ENCODE results near the gene MIEN1. TPM values are rescaled to one million over a fixed set of nuclear protein-coding genes. Genes with fewer than 3 reads are reported as not detected.
A peak's percentile ranks its signal among the peaks of the same experiment; 100 is the strongest.

MIEN1 gene
- total RNA-seq, 1 experiment from 2014 or later: 50.8 TPM

DNA sequence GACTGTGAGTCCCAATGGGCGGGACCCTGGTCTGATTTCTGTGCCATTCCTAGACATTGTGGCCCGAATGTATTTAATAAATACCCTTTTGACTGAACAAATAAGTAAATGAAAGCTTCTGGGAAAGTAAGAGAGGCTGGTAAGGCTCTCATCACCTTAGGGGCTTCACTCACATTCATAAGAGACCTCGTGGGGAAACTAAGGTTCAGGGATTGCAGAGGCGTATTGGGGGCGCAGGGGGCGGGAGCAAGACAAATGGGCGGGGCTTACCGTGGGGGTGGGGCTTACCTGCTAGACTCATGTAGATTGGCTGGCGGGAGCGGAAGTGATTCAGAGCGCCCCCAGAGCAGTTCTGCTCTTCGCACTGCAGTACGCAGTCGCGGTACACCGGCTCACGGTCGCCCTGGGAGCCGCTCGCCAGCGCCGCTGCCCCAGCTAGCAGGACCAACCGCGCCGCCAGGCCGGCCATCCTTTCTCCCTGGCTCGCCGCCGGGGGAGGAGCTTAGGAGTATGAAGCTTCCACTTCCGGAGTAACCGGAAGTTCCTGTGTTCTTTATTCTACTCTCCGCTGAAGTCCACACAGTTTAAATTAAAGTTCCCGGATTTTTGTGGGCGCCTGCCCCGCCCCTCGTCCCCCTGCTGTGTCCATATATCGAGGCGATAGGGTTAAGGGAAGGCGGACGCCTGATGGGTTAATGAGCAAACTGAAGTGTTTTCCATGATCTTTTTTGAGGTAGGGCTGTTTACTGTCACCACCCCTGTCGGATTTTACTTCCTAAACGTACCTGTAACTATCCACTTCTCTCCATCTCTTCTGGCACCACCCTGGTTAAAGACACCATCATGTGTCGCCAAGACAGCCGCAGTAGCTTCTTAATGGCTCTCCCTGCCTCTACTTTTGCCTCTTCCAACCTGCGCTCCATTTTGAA, 42.5 kb downstream of the MIEN1 start, which contains the start of gene PGAP3:
Gene PGAP3, minus strand, starts transcription at position 512 of the 929 bp plus-strand sequence. Its CDS starts 43 bp downstream, at position 469.
- Histone ChIP-seq H3K79me1 (ENCODE audit: insufficient read depth, low read depth, low read length, poor library complexity, severe bottlenecking) (no peaks in the 10 kb centered on the region), H3K9ac (ENCODE audit: extremely low read depth, insufficient read length, low read length) (peak within 1 kb of the TSS; percentile 85), H3K4me2 (ENCODE audit: insufficient read depth, insufficient read length, low read length) (peak within 1 kb of the TSS; percentile 76), H3K79me2 (ENCODE audit: insufficient read depth, low read length) (no peaks in the 10 kb centered on the region), H2AK5ac (ENCODE audit: insufficient read length, low read length) (no peak within 1 kb of the TSS), H3K27me3 (ENCODE audit: insufficient read depth, low read length) (no peaks in the 10 kb centered on the region), H4K5ac (ENCODE audit: insufficient read length, low read depth, low read length) (peak within 1 kb of the TSS; percentile 27), H2BK5ac (ENCODE audit: insufficient read length, low read length) (no peak within 1 kb of the TSS), H4K91ac (ENCODE audit: insufficient read length, low read depth, low read length) (no peak within 1 kb of the TSS), H3K27ac (ENCODE audit: insufficient read length, low read depth, low read length) (peak within 1 kb of the TSS; percentile 74), H2BK120ac (ENCODE audit: low read depth, low read length, poor library complexity, severe bottlenecking) (peak within 1 kb of the TSS; percentile 71), H3K18ac (ENCODE audit: insufficient read length, low read depth, low read length) (peak within 1 kb of the TSS; percentile 99), H3K23ac (ENCODE audit: insufficient read length, low read depth, low read length) (no peak within 1 kb of the TSS), H3K4ac (ENCODE audit: low read depth, low read length) (no peak within 1 kb of the TSS), H3K9me3 (ENCODE audit: control insufficient read depth, low read depth, low read length) (no peaks in the 10 kb centered on the region), H4K8ac (replicated peaks; ENCODE audit: insufficient read length, low read depth, low read length) (no peak within 1 kb of the TSS), H3K4me1 (ENCODE audit: insufficient read depth, low read length) (peaks cover 12% of the 10 kb centered on the region), H3K23me2 (ENCODE audit: insufficient read length, low read depth, low read length, poor library complexity, severe bottlenecking) (peaks cover 9% of the 10 kb centered on the region), H4K20me1 (ENCODE audit: control insufficient read depth, insufficient read depth, insufficient read length) (no peaks in the 10 kb centered on the region), H2BK12ac (ENCODE audit: insufficient read length, low read depth, low read length) (no peak within 1 kb of the TSS), H3K56ac (ENCODE audit: insufficient read length, low read depth, low read length) (peak within 1 kb of the TSS; percentile 12), H3K14ac (ENCODE audit: insufficient read depth, low read length) (peak within 1 kb of the TSS; percentile 99), H2BK15ac (ENCODE audit: low read depth, low read length) (no peak within 1 kb of the TSS), H2AFZ (ENCODE audit: low read length) (no peak within 1 kb of the TSS), H2BK20ac (ENCODE audit: low read depth, low read length, poor library complexity, severe bottlenecking) (no peak within 1 kb of the TSS), H3T11ph (ENCODE audit: low read length) (no peak within 1 kb of the TSS)
- no peaks in the 10 kb centered on the region for H3K27me3 Mint-ChIP-seq (ENCODE audit: low read depth)
- peaks cover 6 to 26% (median 18%) of the 10 kb centered on the region in 3 experiments for H3K36me3 Mint-ChIP-seq (ENCODE audit: insufficient read depth in 1 of 3, low read depth in 3 of 3)
- H3K9me3 Mint-ChIP-seq: no peaks in the 10 kb centered on the region
- no CpG with 5 or more reads among the region's 45 CpGs for WGBS (ENCODE audit: extremely low coverage, insufficient read length, low lambda C conversion rate)
- H3K27ac Mint-ChIP-seq: peak within 1 kb of the TSS; percentile 96 to 99 (median 98)
- DNase-seq: peak; percentile 96
- TF ChIP-seq, protein P1, sequence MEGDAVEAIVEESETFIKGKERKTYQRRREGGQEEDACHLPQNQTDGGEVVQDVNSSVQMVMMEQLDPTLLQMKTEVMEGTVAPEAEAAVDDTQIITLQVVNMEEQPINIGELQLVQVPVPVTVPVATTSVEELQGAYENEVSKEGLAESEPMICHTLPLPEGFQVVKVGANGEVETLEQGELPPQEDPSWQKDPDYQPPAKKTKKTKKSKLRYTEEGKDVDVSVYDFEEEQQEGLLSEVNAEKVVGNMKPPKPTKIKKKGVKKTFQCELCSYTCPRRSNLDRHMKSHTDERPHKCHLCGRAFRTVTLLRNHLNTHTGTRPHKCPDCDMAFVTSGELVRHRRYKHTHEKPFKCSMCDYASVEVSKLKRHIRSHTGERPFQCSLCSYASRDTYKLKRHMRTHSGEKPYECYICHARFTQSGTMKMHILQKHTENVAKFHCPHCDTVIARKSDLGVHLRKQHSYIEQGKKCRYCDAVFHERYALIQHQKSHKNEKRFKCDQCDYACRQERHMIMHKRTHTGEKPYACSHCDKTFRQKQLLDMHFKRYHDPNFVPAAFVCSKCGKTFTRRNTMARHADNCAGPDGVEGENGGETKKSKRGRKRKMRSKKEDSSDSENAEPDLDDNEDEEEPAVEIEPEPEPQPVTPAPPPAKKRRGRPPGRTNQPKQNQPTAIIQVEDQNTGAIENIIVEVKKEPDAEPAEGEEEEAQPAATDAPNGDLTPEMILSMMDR (conservative IDR thresholded peaks at IDR 0.05): no peak
- H3K4me1 Mint-ChIP-seq: peaks cover 37 to 38% of the 10 kb centered on the region in 2 experiments
- peak within 1 kb of the TSS; percentile 85 to 88 for H3K4me3 Mint-ChIP-seq

All from H9 (cell line).